ENCODE measurements around the gene LRP10.
"Not testable (repeated sequence)": the region's sequence is repeated elsewhere in the genome, so short reads cannot be mapped to it uniquely, and the experiment has no call there.

Gene LRP10

DNA sequence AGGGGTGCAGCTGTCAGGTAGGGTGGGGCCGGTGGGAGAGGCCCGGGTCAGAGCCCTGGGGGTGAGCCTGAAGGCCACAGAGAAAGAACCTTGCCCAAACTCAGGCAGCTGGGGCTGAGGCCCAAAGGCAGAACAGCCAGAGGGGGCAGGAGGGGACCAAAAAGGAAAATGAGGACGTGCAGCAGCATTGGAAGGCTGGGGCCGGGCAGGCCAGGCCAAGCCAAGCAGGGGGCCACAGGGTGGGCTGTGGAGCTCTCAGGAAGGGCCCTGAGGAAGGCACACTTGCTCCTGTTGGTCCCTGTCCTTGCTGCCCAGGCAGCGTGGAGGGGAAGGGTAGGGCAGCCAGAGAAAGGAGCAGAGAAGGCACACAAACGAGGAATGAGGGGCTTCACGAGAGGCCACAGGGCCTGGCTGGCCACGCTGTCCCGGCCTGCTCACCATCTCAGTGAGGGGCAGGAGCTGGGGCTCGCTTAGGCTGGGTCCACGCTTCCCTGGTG lies 24.7 kb upstream of the LRP10 start:
- ChIA-PET CTCF (interaction anchor here (0.5 to 0.7 kb wide), 2 partner anchors 70 to 195 kb away, joined by 3 to 4 read pairs; no protein-coding TSS in a partner anchor), POLR2A (ENCODE audit: low non-redundant PET) (no interaction called here)
- TF ChIP-seq, protein P1, sequence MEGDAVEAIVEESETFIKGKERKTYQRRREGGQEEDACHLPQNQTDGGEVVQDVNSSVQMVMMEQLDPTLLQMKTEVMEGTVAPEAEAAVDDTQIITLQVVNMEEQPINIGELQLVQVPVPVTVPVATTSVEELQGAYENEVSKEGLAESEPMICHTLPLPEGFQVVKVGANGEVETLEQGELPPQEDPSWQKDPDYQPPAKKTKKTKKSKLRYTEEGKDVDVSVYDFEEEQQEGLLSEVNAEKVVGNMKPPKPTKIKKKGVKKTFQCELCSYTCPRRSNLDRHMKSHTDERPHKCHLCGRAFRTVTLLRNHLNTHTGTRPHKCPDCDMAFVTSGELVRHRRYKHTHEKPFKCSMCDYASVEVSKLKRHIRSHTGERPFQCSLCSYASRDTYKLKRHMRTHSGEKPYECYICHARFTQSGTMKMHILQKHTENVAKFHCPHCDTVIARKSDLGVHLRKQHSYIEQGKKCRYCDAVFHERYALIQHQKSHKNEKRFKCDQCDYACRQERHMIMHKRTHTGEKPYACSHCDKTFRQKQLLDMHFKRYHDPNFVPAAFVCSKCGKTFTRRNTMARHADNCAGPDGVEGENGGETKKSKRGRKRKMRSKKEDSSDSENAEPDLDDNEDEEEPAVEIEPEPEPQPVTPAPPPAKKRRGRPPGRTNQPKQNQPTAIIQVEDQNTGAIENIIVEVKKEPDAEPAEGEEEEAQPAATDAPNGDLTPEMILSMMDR (conservative IDR thresholded peaks at IDR 0.05; ENCODE audit: low read depth) = no peak
- H3K27ac ChIP-seq = peak overlapping the region; percentile 99
- no peak for DNase-seq (ENCODE audit: low spot score)

GRCh38 chr14:22847661-22848341 lies 23.7 kb upstream of the LRP10 start:
- POLR2A ChIA-PET (ENCODE audit: low non-redundant PET) = interaction anchor here (2.4 kb wide), 1 partner anchor 9 kb away, joined by 19 read pairs; no protein-coding TSS in a partner anchor
- peak overlapping the region; percentile 99 for H3K27ac ChIP-seq
- TF ChIP-seq, protein P1 (conservative IDR thresholded peaks at IDR 0.05; ENCODE audit: low read depth) = no peak
- CTCF ChIA-PET = interaction anchor here (0.7 to 1.0 kb wide), 3 partner anchors 64 to 291 kb away, joined by 3 to 7 read pairs (median 4); no protein-coding TSS in a partner anchor
- no peak for DNase-seq (ENCODE audit: low spot score)

GRCh38 chr14:22848351-22849164 lies 23.0 kb upstream of the LRP10 start:
- CTCF ChIA-PET = interaction anchor here (0.6 to 1.1 kb wide), 5 partner anchors 27 to 294 kb away, joined by 3 to 7 read pairs (median 3); no protein-coding TSS in a partner anchor
- POLR2A ChIA-PET (ENCODE audit: low non-redundant PET) = interaction anchor here (0.5 to 2.4 kb wide), 2 partner anchors 10 to 18 kb away, joined by 3 to 19 read pairs; no protein-coding TSS in a partner anchor
- DNase-seq (ENCODE audit: low spot score) = peak; percentile 33
- H3K27ac ChIP-seq = peak overlapping the region; percentile 99
- TF ChIP-seq, protein P1 (conservative IDR thresholded peaks at IDR 0.05; ENCODE audit: low read depth) = no peak

GRCh38 chr14:22849212-22849819 lies 22.2 kb upstream of the LRP10 start:
- POLR2A ChIA-PET (ENCODE audit: low non-redundant PET) = interaction anchor here (0.5 to 2.4 kb wide), 3 partner anchors 11 to 33 kb away, joined by 3 to 19 read pairs (median 4); no protein-coding TSS in a partner anchor
- TF ChIP-seq, protein P1 (conservative IDR thresholded peaks at IDR 0.05; ENCODE audit: low read depth) = no peak

GRCh38 chr14:22850944-22851764 lies 20.4 kb upstream of the LRP10 start:
- ChIA-PET POLR2A (ENCODE audit: low non-redundant PET) (interaction anchor here (1.7 kb wide), 1 partner anchor 13 kb away, joined by 9 read pairs; no protein-coding TSS in a partner anchor), CTCF (interaction anchor here (0.6 to 2.0 kb wide), 5 partner anchors 14 to 294 kb away, joined by 3 to 7 read pairs (median 4); no protein-coding TSS in a partner anchor)
- TF ChIP-seq, protein P1 (conservative IDR thresholded peaks at IDR 0.05; ENCODE audit: low read depth) = no peak
- H3K27ac ChIP-seq = peak overlapping the region; percentile 99
- peak; percentile 48 for DNase-seq (ENCODE audit: low spot score)

More at GRCh38 chr14:22849212-22849819, 22.2 kb upstream of the LRP10 start:
- CTCF ChIA-PET = interaction anchor here (1.0 to 1.1 kb wide), 2 partner anchors 28 to 37 kb away, joined by 3 read pairs; no protein-coding TSS in a partner anchor
- peak; percentile 35 for DNase-seq (ENCODE audit: low spot score)
- peak overlapping the region; percentile 99 for H3K27ac ChIP-seq

- H3K27ac ChIP-seq = peak overlapping the region; percentile 99
- CTCF ChIA-PET = interaction anchor here (0.6 to 2.2 kb wide), 25 partner anchors 8 to 295 kb away, joined by 3 to 37 read pairs (median 5); partner anchors contain the start of gene SLC7A7
- DNase-seq (ENCODE audit: low spot score); POLR2A ChIA-PET (ENCODE audit: low non-redundant PET): not testable (repeated sequence)
These were observed 19.4 kb upstream of the LRP10 start for GRCh38 chr14:22852178-22852577.

Measured in RWPE1 (cell line).